ENCODE data around the gene ELMOD1. TPM values are rescaled to one million over a fixed set of nuclear protein-coding genes. Genes with fewer than 3 reads are reported as not detected.

Gene ELMOD1
- total and polyA plus RNA-seq, 10 of the 15 experiments (the other 5 are each of a cell fraction or from before 2014, with no cell fraction given) = not detected

DNA sequence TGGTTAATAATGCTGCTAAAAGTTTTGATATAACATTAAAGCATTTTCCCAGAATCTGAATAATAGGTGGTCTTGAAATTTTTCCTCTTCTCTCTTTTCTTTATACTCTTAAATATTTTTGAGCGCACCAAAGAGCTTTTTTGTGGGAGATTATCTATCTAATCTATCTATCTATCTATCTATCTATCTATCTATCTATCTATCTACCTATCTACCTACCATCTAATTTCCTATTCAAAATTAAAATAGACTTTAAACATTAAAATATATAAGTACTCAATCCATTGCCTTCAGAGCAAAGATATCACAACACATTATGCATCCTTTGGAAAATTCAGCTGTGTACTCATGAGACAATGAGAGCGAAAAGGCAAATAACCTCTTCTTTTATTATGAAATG is 55.8 kb downstream of the ELMOD1 start:
- Histone ChIP-seq H4K20me1 (ENCODE audit: control insufficient read depth, insufficient read depth) (no peaks in the 10 kb centered on the region), H3K9ac (ENCODE audit: control insufficient read depth, insufficient read depth, low read length) (no peak overlapping the region), H3K4me1 (ENCODE audit: control insufficient read depth, insufficient read depth, low read length) (no peaks in the 10 kb centered on the region), H3K9me3 (replicated peaks; ENCODE audit: control insufficient read depth, insufficient read depth, low read length) (no peaks in the 10 kb centered on the region), H3K4me2 (ENCODE audit: control insufficient read depth, insufficient read depth) (no peak overlapping the region), H3K4me3 (no peak overlapping the region), H3K27ac (ENCODE audit: control insufficient read depth, insufficient read depth) (no peak overlapping the region), H2AFZ (ENCODE audit: control insufficient read depth, low read depth, low read length) (no peak overlapping the region), H3K27me3 (replicated peaks in 1 of 2; ENCODE audit: control insufficient read depth in 2 of 2, insufficient read depth in 2 of 2, low read length in 1 of 2) (peaks cover 0 to 3% of the 10 kb centered on the region in 2 experiments; a peak in 2 of 4 replicates), H3K36me3 (ENCODE audit: control insufficient read depth in 2 of 2, insufficient read depth in 2 of 2, low read length in 1 of 2) (no peaks in the 10 kb centered on the region), H3K79me2 (ENCODE audit: control insufficient read depth, insufficient read depth, low read length) (no peaks in the 10 kb centered on the region)
- CTCF ChIA-PET = interaction anchor here (1.1 to 3.3 kb wide), 4 partner anchors 9 to 83 kb away, joined by 3 to 11 read pairs (median 3); no protein-coding TSS in a partner anchor
- POLR2A ChIA-PET = interaction anchor here (1.5 kb wide), 1 partner anchor 43 kb away, joined by 3 read pairs; no protein-coding TSS in a partner anchor
- FAIRE-seq (no peak), ATAC-seq (no peak), DNase-seq (ENCODE audit: low read depth, low spot score) (no peak)
- intact Hi-C loops (cut with micrococcal nuclease; ENCODE audit: unreplicated experiment) = no loop called here
- no peak for TF ChIP-seq ASH2L (IDR thresholded peaks at IDR 0.05; ENCODE audit: borderline replicate concordance, low read depth)
- no peak for TF ChIP-seq NFIC (IDR thresholded peaks at IDR 0.05; ENCODE audit: low read depth, low read length)
- TF ChIP-seq MEF2B (IDR thresholded peaks at IDR 0.05; ENCODE audit: partially characterized antibody, poor library complexity, severe bottlenecking) = no peak
- TF ChIP-seq SIX5 (IDR thresholded peaks at IDR 0.05; ENCODE audit: low read depth, low read length, severe bottlenecking) = no peak
- WGBS (ENCODE audit: insufficient coverage, insufficient replicate concordance, low lambda C conversion rate, missing lambda C conversion rate) = 87% methylated on average over 2 of the region's 2 CpGs
- in situ Hi-C loops (cut with MboI) = no loop called here
- no TSS peak for BruUV-seq (replicated peaks)
- RAD21 ChIA-PET (ENCODE audit: unreplicated experiment) = interaction anchor here (0.9 kb wide), 1 partner anchor 42 kb away, joined by 4 read pairs; no protein-coding TSS in a partner anchor
- SMC1A ChIA-PET (ENCODE audit: uncharacterized antibody, unreplicated experiment) = interaction anchor here (0.6 to 3.7 kb wide), 8 partner anchors 10 to 644 kb away, joined by 3 to 15 read pairs (median 4); no protein-coding TSS in a partner anchor

DNA sequence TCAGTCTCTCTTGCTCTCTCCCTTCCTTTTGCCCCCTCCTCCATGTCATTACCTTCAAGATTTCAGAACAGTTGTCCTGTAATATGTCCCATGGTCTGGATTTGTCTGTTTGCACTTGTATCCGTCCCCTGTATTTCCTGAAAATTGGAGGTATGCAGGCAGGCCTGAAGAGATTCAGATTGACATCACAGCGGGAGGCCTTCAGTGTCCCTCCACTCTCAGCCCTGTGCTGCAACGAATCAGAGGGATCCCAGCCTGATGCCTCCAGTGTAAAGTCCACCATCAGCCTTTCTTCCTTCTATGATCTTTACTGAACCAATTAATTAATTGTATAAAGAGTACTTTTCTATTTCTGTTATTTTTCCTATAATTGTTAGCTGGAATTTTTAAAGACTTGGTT is 57.3 kb downstream of the ELMOD1 start:
- Histone ChIP-seq H3K4me1 (ENCODE audit: control insufficient read depth, insufficient read depth, low read length) (no peaks in the 10 kb centered on the region), H3K4me3 (no peak overlapping the region), H3K79me2 (ENCODE audit: control insufficient read depth, insufficient read depth, low read length) (no peaks in the 10 kb centered on the region), H3K27me3 (replicated peaks in 1 of 2; ENCODE audit: control insufficient read depth in 2 of 2, insufficient read depth in 2 of 2, low read length in 1 of 2) (peaks cover 0 to 3% of the 10 kb centered on the region in 2 experiments; a peak in 2 of 4 replicates), H3K4me2 (ENCODE audit: control insufficient read depth, insufficient read depth) (no peak overlapping the region), H3K36me3 (ENCODE audit: control insufficient read depth in 2 of 2, insufficient read depth in 2 of 2, low read length in 1 of 2) (no peaks in the 10 kb centered on the region), H3K9me3 (replicated peaks; ENCODE audit: control insufficient read depth, insufficient read depth, low read length) (no peaks in the 10 kb centered on the region), H3K27ac (ENCODE audit: control insufficient read depth, insufficient read depth) (no peak overlapping the region), H3K9ac (ENCODE audit: control insufficient read depth, insufficient read depth, low read length) (no peak overlapping the region), H4K20me1 (ENCODE audit: control insufficient read depth, insufficient read depth) (no peaks in the 10 kb centered on the region), H2AFZ (ENCODE audit: control insufficient read depth, low read depth, low read length) (no peak overlapping the region)
- 33% methylated on average over 3 of the region's 3 CpGs for WGBS (ENCODE audit: insufficient coverage, insufficient replicate concordance, low lambda C conversion rate, missing lambda C conversion rate)
- intact Hi-C loops (cut with micrococcal nuclease; ENCODE audit: unreplicated experiment) = no loop called here
- DNase-seq (ENCODE audit: low read depth, low spot score) = no peak
- TF ChIP-seq CHD2 (IDR thresholded peaks at IDR 0.05; ENCODE audit: borderline replicate concordance, low read depth, low read length) (no peak), GABPA (IDR thresholded peaks at IDR 0.05; ENCODE audit: low read depth) (no peak), ASH2L (IDR thresholded peaks at IDR 0.05; ENCODE audit: borderline replicate concordance, low read depth) (no peak), TCF12 (IDR thresholded peaks at IDR 0.05; ENCODE audit: low read depth, low read length) (no peak), ESRRA (IDR thresholded peaks at IDR 0.05; ENCODE audit: low read length) (no peak), TBL1XR1 (IDR thresholded peaks at IDR 0.05; ENCODE audit: low read depth, low read length) (no peak), ZNF24 (IDR thresholded peaks at IDR 0.05) (no peak), IKZF2 (IDR thresholded peaks at IDR 0.05) (no peak), NR2F1 (conservative IDR thresholded peaks at IDR 0.05) (no peak), SIX5 (IDR thresholded peaks at IDR 0.05; ENCODE audit: low read depth, low read length, severe bottlenecking) (no peak), JUND (IDR thresholded peaks at IDR 0.05; ENCODE audit: low read depth, low read length) (no peak)
- ChIA-PET RAD21 (ENCODE audit: unreplicated experiment) (no interaction called here), SMC1A (ENCODE audit: uncharacterized antibody, unreplicated experiment) (interaction anchor here (1.2 to 3.7 kb wide), 2 partner anchors 25 to 40 kb away, joined by 5 to 15 read pairs; no protein-coding TSS in a partner anchor), CTCF (interaction anchor here (1.1 to 3.3 kb wide), 3 partner anchors 9 to 123 kb away, joined by 3 to 11 read pairs (median 4); no protein-coding TSS in a partner anchor), POLR2A (no interaction called here)
- no peak for FAIRE-seq
- ATAC-seq = no peak
- in situ Hi-C loops (cut with MboI) = no loop called here
- BruUV-seq (replicated peaks) = no TSS peak

All from GM12878 (cell line).